Erythroblast (primary cell): Measurements from ENCODE around the gene SH3BP5.

Source experiments
- GATA1 ChIP-seq: IDR thresholded peaks from 2 replicates; pipeline ENCODE4 v1.6.1; 2011; ENCODE audit warnings: low read depth, mild to moderate bottlenecking, control low read depth, low read length, moderate library complexity
- POLR2A ChIP-seq: IDR thresholded peaks from 2 replicates; pipeline ENCODE4 v1.6.1; 2011; ENCODE audit warnings: mild to moderate bottlenecking, low read length

DNA sequence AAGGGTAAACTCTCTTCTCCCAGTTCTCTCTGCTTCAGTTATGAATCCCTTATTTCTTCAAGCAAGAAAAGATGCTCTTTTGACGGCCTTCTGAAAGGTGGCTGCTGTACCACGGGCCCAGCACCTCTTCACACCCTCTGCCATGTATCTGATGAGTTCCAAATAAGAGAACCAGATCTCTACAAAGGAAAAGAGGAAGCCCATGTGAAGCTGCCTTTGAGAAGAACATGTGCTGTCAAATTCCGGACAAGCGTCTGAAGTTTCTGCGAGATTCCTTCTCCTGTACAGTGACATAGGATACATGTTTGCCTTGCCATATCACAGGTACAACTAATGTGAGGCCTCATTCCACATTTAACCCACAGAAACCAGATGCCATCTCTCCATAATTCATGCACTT, 59.2 kb downstream of the SH3BP5 start:
- TF ChIP-seq POLR2A, result no peak
- TF ChIP-seq GATA1, result no peak
